AG10803 (cell line): ENCODE measurements around the gene ZDHHC20.

Experiments
- DNase-seq: peaks from one replicate; pipeline ENCODE4 v3.0.0; 2010; ENCODE audit warnings: low read depth
- H3K4me3 ChIP-seq: 2 replicates; pipeline ENCODE4 v1.5.1; 2011; ENCODE audit warnings: mild to moderate bottlenecking, low read length, control low read depth
- TF ChIP-seq, protein P1 (sequence below): conservative IDR thresholded peaks from 2 replicates; pipeline ENCODE4 v1.5.1; 2011; ENCODE audit warnings: mild to moderate bottlenecking, low read length, control low read depth, inconsistent platforms

ZDHHC20 gene

DNA sequence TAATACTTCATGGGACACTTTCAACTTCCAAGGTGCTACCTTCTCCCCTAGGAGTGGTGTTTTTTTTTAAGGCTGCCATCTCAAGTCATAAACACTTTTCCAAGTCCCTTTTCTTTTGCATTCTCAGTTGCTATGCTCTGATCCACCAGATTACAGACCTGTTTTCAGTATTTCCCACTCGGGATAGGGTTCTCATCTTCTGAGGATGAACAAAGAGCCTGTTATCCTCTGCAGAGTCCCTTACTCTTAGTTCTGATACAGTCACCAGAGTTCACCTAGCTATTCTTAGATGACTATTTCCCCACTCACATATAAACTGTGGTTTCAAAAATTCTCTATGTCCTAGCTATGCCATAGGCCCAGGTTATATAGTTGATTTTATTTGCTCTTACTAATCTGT, 15.9 kb downstream of the ZDHHC20 start:
- TF ChIP-seq, protein P1, sequence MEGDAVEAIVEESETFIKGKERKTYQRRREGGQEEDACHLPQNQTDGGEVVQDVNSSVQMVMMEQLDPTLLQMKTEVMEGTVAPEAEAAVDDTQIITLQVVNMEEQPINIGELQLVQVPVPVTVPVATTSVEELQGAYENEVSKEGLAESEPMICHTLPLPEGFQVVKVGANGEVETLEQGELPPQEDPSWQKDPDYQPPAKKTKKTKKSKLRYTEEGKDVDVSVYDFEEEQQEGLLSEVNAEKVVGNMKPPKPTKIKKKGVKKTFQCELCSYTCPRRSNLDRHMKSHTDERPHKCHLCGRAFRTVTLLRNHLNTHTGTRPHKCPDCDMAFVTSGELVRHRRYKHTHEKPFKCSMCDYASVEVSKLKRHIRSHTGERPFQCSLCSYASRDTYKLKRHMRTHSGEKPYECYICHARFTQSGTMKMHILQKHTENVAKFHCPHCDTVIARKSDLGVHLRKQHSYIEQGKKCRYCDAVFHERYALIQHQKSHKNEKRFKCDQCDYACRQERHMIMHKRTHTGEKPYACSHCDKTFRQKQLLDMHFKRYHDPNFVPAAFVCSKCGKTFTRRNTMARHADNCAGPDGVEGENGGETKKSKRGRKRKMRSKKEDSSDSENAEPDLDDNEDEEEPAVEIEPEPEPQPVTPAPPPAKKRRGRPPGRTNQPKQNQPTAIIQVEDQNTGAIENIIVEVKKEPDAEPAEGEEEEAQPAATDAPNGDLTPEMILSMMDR = no peak
- H3K4me3 ChIP-seq = no peak overlapping the region
- DNase-seq = no peak

DNA sequence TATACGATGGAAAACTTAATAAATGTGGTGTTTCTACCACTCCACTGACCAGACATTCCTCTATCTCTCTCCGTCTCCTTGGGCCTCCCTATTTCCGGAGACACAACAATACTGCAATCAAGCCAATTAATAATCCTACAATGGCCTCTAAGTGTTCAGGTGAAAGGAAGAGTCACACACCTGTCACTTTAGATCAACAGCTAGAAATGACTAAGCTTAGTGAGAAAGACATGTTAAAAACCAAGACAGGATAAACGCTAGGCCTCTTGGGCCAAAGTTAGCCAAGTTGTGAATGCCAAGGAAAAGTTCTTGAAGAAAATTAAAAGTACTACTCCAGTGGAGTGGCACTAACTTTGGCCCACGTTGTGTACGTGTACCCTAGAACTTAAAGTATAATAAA, 22.5 kb downstream of the ZDHHC20 start:
- no peak for DNase-seq
- TF ChIP-seq, protein P1 = no peak
- no peak overlapping the region for H3K4me3 ChIP-seq

DNA sequence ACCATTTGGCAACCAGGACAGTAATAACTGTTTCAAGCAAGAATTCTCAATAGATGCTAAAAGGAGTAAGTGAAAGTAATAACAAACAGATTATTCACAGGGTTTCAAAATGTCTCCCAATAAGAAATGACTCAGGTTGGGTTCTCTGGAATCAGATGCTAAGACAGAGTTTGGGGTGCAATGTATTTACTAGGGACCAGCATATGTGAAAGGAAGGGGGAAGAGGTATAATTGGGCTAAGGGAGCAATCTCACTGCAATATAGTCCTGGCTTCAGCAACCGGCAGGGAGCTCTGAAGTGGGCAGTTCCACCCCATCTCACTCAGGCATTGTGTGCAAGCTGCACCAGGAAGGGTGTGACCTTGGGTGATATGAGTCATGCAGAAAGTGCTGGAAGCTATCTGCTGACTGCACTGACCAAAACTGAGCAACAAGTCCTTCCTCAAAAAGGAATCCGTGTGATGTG, 23.4 kb downstream of the ZDHHC20 start:
- H3K4me3 ChIP-seq = peak overlapping the region; percentile 42
- TF ChIP-seq, protein P1 = no peak
- peak; percentile 86 for DNase-seq

DNA sequence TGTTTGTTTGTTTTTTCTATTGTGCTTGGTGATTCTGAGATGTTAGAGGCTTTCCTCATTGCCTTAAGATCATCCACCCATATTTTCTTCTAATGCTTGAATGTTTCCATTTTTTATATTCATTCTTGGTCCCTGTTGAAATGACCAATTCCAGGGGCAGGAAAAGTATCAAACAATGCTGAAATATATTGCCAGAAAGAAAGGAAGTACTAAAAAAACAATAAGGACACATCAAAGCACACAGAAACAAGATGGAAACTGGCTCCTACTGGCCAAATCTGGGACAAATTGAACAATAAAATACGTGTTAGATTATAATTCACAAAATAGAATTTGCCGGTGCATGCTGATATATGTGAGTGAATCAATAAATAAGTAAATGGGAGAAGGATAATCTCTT, 23.9 kb downstream of the ZDHHC20 start:
- H3K4me3 ChIP-seq = no peak overlapping the region
- no peak for DNase-seq
- TF ChIP-seq, protein P1 = no peak

DNA sequence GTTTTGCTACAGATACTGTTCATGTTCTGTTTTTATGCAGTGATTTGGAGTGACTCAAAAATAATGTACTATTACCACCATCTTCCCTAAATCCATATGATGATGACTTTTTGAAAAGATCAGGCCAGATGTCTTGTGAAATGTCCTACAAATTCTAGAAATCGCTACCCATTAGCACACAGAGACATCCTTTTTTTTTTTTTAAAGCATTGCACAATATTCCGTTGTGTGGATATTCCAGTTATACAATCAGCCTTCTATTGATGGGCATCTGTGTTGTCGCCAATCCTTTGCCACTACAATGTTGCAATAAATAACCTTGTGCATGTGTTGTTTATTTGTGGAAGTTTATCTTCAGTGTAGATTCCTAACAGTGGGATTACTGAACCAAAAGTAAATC, 24.5 kb downstream of the ZDHHC20 start:
- TF ChIP-seq, protein P1 = no peak
- no peak for DNase-seq
- H3K4me3 ChIP-seq = no peak overlapping the region

DNA sequence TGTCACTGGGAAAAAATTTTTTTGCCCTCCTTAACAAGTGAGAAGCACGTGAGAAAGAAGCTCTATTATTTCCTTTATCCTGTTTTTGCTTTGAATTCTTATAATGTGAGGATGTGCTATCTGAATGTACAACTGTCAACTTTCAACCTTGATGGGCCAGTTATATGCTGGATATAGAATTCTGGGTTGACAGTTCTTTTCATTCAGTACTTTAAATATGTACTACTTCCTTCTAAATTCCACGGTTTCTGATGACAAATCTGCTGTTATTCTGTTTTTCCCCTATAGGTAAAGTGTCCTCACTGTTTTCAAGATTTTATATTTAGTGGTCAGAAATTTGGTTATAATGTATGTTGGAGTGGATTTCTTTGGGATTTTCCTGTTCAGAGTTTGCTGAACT, 29.9 kb downstream of the ZDHHC20 start:
- TF ChIP-seq, protein P1 = no peak
- no peak for DNase-seq
- no peak overlapping the region for H3K4me3 ChIP-seq

DNA sequence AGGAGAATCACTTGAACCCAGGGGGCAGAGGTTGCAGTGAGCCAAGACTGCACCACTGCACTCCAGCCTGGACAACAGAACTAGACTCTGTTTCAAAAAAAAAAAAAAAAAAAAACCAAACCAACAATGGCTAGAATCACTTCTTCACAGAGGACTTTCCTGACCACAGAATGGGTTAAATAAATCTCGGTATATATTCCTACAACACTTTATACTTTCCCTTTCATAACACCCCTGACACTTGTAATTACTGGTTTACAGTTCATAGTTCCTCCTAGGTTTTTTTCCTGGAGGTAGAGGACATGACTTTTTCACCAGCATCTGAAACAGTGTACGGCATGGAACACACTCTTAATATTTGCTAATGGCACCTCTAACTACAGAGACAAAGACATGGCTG, 31.4 kb downstream of the ZDHHC20 start:
- H3K4me3 ChIP-seq = no peak overlapping the region
- TF ChIP-seq, protein P1 = no peak
- DNase-seq = no peak
